HG03354 (cell line): ENCODE data around the gene FNDC10.
"Not testable (repeated sequence)": the region's sequence is repeated elsewhere in the genome, so short reads cannot be mapped to it uniquely, and the experiment has no call there.

Source experiments
- ATAC-seq: cut with Tn5 transposase; IDR thresholded peaks from one replicate; pipeline ENCODE4 v1.9.1; 2021; ENCODE audit warnings: mild to moderate bottlenecking; ENCODE audit not compliant: unreplicated experiment, poor library complexity, severe bottlenecking

Gene FNDC10

DNA sequence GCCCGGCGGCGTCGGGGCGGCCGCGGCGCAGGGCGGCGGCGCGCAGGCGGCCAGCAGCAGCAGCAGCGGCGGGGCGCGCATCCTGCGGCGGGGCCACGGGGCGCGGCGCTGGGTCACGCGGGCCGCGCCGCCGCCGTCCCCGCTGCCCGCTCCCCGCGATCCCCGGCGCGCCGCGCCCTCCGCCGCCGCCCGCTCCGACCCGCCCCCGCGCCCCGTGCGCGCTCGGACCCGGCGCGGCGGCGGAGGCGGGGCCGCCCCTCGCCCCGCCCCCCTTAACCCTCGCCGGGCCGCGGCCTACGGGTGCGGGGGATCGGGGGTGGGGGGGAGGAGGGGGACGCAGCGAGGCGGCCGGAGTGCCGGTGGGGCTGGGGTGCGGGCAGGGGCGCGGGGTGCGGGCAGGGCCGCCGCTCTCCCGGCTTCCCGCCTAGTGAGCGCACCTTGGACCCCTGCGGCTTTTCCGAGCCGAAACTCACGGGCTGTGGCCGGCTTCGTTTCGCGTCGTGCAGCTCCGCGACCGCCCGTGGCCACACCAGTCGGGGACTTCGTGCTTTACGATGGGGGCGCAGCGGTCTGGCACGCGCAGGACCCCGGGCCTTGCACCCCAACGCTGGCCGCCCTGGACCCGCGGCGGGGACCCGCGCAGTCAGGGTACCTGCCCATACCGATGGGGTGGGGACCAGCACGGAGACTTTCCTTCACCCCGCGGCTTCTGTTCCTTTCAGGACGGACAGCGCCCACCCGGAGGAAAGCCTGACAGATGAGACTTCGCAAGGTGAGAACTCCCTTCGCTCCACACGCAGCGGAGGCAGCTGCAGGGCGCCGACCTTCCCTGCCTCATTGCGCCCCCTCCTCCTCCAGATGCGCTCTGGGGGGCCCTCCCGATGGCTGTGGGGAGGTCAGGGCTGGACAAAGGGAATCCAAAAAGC lies at the start of gene FNDC10:
TSS of gene FNDC10 (minus strand) at position 201 of the 926 bp plus-strand sequence. CDS start at position 81, 120 bp downstream.
- ATAC-seq = no peak

- not testable (repeated sequence) for ATAC-seq
These were observed 48.3 kb upstream of the FNDC10 start for GRCh38 chr1:1648265-1648664.

GRCh38 chr1:1647567-1648241 lies 47.8 kb upstream of the FNDC10 start:
- not testable (repeated sequence) for ATAC-seq

DNA sequence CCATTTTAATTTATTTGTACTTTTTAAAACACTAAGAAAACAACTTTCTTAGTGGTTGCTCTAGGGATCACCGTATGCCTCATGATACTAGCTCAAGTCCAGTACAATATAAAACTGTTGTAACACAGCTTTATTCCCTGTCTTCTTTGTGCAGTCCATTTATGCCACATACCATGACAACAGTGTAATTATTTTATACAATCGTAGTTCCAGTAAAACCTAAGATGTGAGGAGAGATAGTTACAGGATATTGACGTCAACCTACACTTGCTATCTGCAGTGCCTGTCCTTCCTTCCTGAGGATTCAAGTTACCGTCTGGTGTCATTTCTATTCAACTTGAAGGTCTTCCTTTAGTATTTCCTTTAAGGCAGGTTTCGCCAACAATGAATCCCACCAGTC lies 46.4 kb upstream of the FNDC10 start:
- ATAC-seq = not testable (repeated sequence)

DNA sequence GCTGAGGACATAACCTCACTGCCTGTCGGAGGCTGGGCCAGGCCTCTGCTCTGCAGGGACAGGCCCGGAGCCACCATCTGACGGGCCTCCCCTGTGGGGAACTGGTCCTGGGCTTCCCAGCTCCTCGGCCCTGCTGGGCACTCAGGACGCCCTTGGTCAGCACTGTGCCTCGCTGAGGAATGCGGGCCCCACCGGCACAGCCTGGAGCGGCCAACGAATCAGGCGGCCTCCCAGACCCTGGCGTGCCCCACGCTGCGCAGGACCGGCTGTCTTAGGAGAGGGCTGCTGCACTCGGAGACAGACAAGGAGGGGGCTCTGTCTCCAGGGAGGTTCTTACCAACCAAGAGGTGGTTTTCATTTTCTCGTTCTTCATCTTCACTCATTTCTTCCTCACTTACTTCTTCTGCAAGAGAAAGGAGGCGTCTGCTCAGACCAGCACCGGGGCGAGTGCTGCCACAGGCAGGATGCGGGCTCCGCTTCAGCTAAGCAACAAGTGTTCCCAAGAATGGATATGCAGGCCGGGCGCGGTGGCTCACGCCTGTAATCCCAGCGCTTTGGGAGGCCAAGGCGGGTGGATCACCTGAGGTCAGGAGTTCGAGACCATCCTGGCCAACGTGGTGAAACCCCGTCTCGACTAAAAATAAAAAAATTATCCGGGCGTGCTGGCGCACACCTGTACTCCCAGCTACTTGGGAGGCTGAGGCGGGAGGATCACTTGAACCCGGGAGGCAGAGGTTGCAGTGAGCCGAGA lies 41.0 kb upstream of the FNDC10 start:
- not testable (repeated sequence) for ATAC-seq

DNA sequence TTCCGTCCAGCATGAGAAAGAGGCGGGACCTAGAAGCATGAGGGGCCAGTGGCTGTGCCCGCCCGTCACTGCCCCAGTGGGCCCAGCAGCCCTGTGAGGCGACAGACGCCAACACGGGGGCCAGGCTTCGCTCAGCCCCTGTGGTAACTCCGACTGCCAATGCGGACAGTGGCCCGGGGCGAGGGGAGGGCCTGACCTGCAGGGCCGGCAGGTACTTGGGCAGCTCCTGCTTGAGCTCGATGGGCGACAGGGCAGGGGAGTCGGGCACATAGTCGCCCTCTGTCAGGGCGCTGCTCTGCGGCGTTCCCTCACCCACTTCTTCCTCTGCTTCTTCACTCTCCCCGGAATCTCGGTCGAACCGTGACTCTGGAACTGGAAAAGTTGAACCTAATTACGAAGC lies 40.1 kb upstream of the FNDC10 start:
- not testable (repeated sequence) for ATAC-seq

- ATAC-seq = not testable (repeated sequence)
These were observed 39.4 kb upstream of the FNDC10 start for GRCh38 chr1:1639368-1639767.

DNA sequence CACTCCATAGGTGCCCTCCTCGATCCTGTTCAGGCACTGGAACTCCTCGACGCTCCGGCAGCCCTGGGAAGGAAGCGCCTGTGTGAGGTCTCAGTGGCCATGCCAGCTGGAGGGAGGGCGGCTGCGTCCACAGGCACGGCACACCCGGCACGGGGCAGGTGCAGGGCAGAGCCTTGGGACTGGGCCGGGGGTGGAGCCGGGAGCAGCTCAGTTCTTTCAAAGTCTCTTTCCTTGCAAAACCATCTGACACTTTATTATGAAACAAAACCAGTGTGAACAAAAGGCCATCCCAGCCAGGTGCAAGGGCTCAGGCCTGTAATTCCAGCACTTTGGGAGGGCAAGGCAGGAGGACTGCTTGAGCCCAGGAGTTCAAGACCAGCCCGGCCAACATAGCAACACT lies 38.6 kb upstream of the FNDC10 start:
- not testable (repeated sequence) for ATAC-seq

DNA sequence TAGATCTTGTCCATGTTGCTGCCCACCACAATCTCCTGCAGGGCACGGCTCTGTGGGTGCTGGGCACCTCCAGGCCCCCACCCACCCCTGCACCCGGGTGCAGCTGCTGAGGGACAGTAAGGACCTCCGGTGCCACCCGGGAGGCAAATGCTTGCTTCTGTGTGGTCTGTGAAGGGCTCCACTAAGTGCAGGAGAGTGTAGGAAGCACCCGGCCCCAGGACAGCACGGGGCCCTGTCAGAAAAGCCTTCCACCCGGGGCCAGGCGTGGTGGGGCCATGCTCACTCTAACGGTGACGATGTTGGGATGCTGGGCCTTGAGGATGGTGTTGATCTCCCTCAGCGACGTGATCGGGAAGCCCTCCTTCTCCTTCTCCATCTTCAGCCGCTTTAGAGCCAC lies 37.5 kb upstream of the FNDC10 start:
- not testable (repeated sequence) for ATAC-seq

- ATAC-seq = not testable (repeated sequence)
These were observed 36.9 kb upstream of the FNDC10 start for GRCh38 chr1:1636621-1637478.

GRCh38 chr1:1634613-1635012 lies 34.7 kb upstream of the FNDC10 start:
- not testable (repeated sequence) for ATAC-seq

GRCh38 chr1:1633409-1633808 lies 33.5 kb upstream of the FNDC10 start:
- ATAC-seq = not testable (repeated sequence)

DNA sequence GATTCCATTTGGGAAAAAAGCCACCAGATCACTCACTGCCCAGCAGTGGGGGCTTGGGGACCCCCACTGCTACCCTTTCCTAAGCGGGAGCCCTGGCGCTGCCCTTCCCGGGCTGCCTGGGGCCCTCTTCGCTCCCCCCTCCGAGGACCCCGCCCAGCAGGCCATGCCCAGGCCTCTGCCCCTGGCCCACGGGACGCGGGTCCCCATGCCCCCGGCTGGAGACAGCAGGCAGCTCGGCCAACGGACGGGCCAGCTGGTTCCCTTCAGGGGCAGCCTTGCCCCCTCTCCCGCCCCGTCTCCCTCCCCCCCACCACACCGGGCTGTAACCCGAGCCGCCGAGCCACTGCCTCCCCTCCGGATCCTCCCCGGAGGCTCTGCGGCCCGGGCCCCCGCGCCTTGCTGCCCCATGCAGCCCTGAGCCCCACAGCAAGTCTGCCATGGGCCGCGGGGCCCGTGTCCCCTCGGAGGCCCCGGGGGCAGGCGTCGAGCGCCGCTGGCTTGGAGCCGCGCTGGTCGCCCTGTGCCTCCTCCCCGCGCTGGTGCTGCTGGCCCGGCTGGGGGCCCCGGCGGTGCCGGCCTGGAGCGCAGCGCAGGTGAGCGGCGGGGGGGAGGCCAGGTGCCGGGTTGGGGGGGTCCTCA lies 32.0 kb upstream of the FNDC10 start, which contains the start of gene MMP23B:
TSS of gene MMP23B (plus strand) at position 392 of the 639 bp plus-strand sequence. CDS start at position 438, 46 bp downstream.
- no peak for ATAC-seq

DNA sequence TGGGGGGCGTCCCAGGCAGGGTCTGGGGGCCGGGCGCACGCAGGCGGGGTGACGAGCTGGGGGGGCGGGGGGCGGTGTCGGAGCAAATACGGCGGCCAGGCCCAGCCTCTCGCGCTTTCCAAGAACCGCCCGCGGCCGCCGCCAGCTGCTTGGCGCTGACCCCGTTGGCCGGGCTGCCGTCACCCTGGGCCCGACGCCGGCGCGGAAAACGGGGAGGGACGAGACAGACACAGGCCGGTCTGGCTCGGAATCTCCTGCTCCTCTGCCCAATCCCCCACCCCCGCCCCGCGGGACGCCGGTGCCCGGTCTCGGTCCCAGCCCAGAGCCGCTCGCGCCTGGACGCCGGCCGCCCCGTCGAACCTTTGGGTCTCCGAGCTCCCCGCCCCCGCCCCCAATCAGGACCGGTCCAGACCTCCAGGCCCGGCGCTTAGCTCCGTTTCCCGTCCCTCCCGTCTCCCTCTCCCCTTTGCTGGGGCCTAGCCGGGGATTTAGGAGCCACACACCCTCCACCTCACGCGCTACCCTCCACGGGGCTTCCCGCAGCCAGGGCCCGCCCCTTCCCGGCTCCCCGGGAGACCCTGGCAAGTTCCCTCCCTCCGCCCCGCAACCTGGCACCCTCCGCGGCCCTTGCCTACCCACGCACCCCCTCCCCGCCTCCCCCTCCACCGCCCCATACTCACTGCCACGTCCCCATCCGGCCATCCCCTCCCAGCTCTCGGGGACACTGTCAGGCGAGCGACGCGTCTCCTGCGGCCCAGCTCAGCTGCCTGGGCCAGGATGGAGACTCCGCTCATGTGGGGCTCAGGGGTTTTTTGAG lies 31.2 kb upstream of the FNDC10 start:
- no peak for ATAC-seq

- ATAC-seq = peak; percentile 75
These were observed 30.4 kb upstream of the FNDC10 start for GRCh38 chr1:1630191-1630964.

- ATAC-seq = no peak
These were observed 29.7 kb upstream of the FNDC10 start for GRCh38 chr1:1629430-1630190.
